HG03439 (cell line): ENCODE data around the gene STRA6.

Experiments used
- ATAC-seq: cut with Tn5 transposase; IDR thresholded peaks from one replicate; pipeline ENCODE4 v1.9.1; 2021; ENCODE audit warnings: mild to moderate bottlenecking, moderate library complexity; ENCODE audit not compliant: unreplicated experiment

The STRA6 gene

GRCh38 chr15:74208496-74208895 is 5.9 kb upstream of the STRA6 start:
- no peak for ATAC-seq

- ATAC-seq: no peak
Measured at GRCh38 chr15:74207652-74208440, 5.3 kb upstream of the STRA6 start.

GRCh38 chr15:74206801-74207281 is 4.3 kb upstream of the STRA6 start:
- no peak for ATAC-seq

GRCh38 chr15:74205582-74205947 is 3.0 kb upstream of the STRA6 start:
- no peak for ATAC-seq

GRCh38 chr15:74203914-74204431 is 1.4 kb upstream of the STRA6 start:
- ATAC-seq: no peak

- ATAC-seq: no peak
Measured at GRCh38 chr15:74201710-74202420, 722 bp downstream of the STRA6 start.

GRCh38 chr15:74200871-74201419 is 1.6 kb downstream of the STRA6 start:
- no peak for ATAC-seq

GRCh38 chr15:74200412-74200815 is 2.2 kb downstream of the STRA6 start:
- ATAC-seq: no peak

GRCh38 chr15:74199297-74199652 is 3.3 kb downstream of the STRA6 start:
- ATAC-seq: no peak

GRCh38 chr15:74197176-74197965 is 5.2 kb downstream of the STRA6 start:
- no peak for ATAC-seq

- no peak for ATAC-seq
Measured at GRCh38 chr15:74196175-74196574, 6.4 kb downstream of the STRA6 start.

GRCh38 chr15:74194572-74195559 is 7.7 kb downstream of the STRA6 start:
- ATAC-seq: no peak

- ATAC-seq: no peak
Measured at GRCh38 chr15:74193905-74194304, 8.7 kb downstream of the STRA6 start.

- no peak for ATAC-seq
Measured at GRCh38 chr15:74193299-74193718, 9.3 kb downstream of the STRA6 start.

GRCh38 chr15:74192751-74193150 is 9.8 kb downstream of the STRA6 start:
- no peak for ATAC-seq

GRCh38 chr15:74191798-74192197 is 10.8 kb downstream of the STRA6 start:
- ATAC-seq: no peak

- ATAC-seq: no peak
Measured at GRCh38 chr15:74188216-74188615, 14.4 kb downstream of the STRA6 start.

- no peak for ATAC-seq
Measured at GRCh38 chr15:74185710-74186348, 16.8 kb downstream of the STRA6 start.

- ATAC-seq: no peak
Measured at GRCh38 chr15:74184582-74185091, 17.9 kb downstream of the STRA6 start.
